ENCODE measurements around the gene OR2A14.

DNA sequence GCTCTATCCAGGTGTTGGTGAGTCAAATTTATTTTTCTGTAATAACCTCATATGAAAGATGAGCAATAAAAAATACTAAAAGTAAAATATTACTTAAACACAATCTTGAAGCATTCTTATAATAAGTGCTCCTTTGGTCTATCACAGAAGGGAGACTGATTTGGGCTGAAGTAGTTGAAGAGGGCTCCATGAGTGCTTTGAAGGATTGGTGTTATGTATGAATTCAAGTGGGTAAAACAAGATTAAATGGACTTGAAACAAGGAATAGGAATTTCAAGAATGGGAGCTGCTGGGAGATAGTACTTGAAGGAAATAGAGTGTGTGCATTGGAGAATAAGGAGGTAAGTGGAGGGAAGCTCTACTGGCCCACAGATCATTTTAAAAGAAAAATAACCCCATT lies 20.9 kb upstream of the OR2A14 start:
- TF ChIP-seq, protein P1, sequence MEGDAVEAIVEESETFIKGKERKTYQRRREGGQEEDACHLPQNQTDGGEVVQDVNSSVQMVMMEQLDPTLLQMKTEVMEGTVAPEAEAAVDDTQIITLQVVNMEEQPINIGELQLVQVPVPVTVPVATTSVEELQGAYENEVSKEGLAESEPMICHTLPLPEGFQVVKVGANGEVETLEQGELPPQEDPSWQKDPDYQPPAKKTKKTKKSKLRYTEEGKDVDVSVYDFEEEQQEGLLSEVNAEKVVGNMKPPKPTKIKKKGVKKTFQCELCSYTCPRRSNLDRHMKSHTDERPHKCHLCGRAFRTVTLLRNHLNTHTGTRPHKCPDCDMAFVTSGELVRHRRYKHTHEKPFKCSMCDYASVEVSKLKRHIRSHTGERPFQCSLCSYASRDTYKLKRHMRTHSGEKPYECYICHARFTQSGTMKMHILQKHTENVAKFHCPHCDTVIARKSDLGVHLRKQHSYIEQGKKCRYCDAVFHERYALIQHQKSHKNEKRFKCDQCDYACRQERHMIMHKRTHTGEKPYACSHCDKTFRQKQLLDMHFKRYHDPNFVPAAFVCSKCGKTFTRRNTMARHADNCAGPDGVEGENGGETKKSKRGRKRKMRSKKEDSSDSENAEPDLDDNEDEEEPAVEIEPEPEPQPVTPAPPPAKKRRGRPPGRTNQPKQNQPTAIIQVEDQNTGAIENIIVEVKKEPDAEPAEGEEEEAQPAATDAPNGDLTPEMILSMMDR (IDR thresholded peaks at IDR 0.05): no peak
- TF ChIP-seq POLR2A (IDR thresholded peaks at IDR 0.05) (no peak), POLR2AphosphoS5 (IDR thresholded peaks at IDR 0.05) (no peak)
